Measurements from ENCODE around the gene SYNCRIP. TPM values are rescaled to one million over a fixed set of nuclear protein-coding genes. Genes with fewer than 3 reads are reported as not detected.

Gene SYNCRIP
- total and polyA plus RNA-seq, 2 of the 4 experiments (the other 2 are of a cell fraction) = 50.1 to 59.3 TPM

DNA sequence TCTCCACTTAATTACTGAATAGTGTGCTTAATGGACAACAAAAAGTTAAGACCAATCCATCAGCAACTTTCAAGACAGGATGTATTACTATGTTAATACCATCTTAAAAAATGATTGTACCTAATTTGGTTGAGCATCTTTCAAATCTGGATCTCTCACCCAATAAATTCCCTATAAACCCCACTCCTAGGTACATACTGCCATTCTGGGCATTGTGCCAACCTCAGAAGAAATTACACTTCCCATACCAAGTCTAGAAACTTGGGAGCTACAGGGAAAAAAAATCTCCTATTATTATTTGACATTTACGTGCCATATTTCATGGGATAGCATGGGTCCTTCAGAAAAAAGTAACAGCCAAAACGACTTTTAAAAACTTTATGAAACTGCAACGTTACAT is 5.1 kb downstream of the SYNCRIP start:
- H4K20me1 ChIP-seq (ENCODE audit: insufficient read depth, low read length) = peaks cover 89% of the 10 kb centered on the region
- no peak overlapping the region for H2BK120ac ChIP-seq (ENCODE audit: low read depth, low read length)
- H2AK9ac ChIP-seq (replicated peaks; ENCODE audit: low read depth, low read length, poor library complexity) = no peak overlapping the region
- H3K36me3 ChIP-seq (ENCODE audit: control insufficient read depth, insufficient read depth, low read length) = peaks cover 39% of the 10 kb centered on the region
- ATAC-seq (ENCODE audit: low read depth) (no peak), DNase-seq (no peak)
- H3K9ac ChIP-seq (ENCODE audit: low read depth, low read length) = no peak overlapping the region
- H2BK20ac ChIP-seq (ENCODE audit: low read depth, low read length) = no peak overlapping the region
- no peak overlapping the region for H3K27ac ChIP-seq (ENCODE audit: insufficient read depth, low read length)
- peaks cover 0 to 35% of the 10 kb centered on the region in 2 experiments; a peak in 3 of 4 replicates for H3K79me1 ChIP-seq (ENCODE audit: low read depth in 1 of 2, low read length in 2 of 2)
- H3K27me3 ChIP-seq (ENCODE audit: control insufficient read depth, insufficient read depth, low read length) = no peaks in the 10 kb centered on the region
- ChIA-PET CTCF (interaction anchor here (0.9 kb wide), 1 partner anchor 41 kb away, joined by 3 read pairs; no protein-coding TSS in a partner anchor), POLR2A (ENCODE audit: unreplicated experiment) (no interaction called here)
- H3K18ac ChIP-seq (ENCODE audit: low read depth, low read length) = no peak overlapping the region
- H3K9me1 ChIP-seq (ENCODE audit: insufficient read depth, low read length) = peaks cover 11% of the 10 kb centered on the region
- H2BK5ac ChIP-seq (ENCODE audit: low read depth, low read length, poor library complexity, severe bottlenecking) = no peak overlapping the region
- no peak overlapping the region for H3K23ac ChIP-seq (ENCODE audit: low read depth, low read length)
- no peak overlapping the region for H4K91ac ChIP-seq (ENCODE audit: insufficient read depth, low read depth, low read length)
- no peak overlapping the region for H2AK5ac ChIP-seq (ENCODE audit: low read depth, low read length)
- no peak overlapping the region for H3K14ac ChIP-seq (replicated peaks; ENCODE audit: low read depth, low read length)
- dilution Hi-C loops (cut with HindIII; ENCODE audit: low sequenced_read_pairs, unreplicated experiment) = no loop called here
- H2AFZ ChIP-seq (replicated peaks; ENCODE audit: low read length, poor library complexity) = no peak overlapping the region
- intact Hi-C loops (cut with micrococcal nuclease) = no loop called here
- no peak overlapping the region for H3K4me3 ChIP-seq (ENCODE audit: insufficient read depth, low read depth, low read length)
- H3K4ac ChIP-seq (ENCODE audit: low read depth, low read length) = no peak overlapping the region
- no peak overlapping the region for H4K8ac ChIP-seq (ENCODE audit: low read depth in 2 of 2, low read length in 2 of 2)
- H3K4me2 ChIP-seq (ENCODE audit: low read depth, low read length) = no peak overlapping the region
- H3K9me3 ChIP-seq (ENCODE audit: control insufficient read depth, insufficient read depth, low read length) = no peaks in the 10 kb centered on the region
- H4K5ac ChIP-seq (ENCODE audit: low read depth, low read length) = no peak overlapping the region
- H3K56ac ChIP-seq (ENCODE audit: extremely low read depth, insufficient read depth, low read length) = no peak overlapping the region
- in situ Hi-C loops (cut with MboI; ENCODE audit: low sequenced_read_pairs) = no loop called here
- no peak overlapping the region for H2BK15ac ChIP-seq (ENCODE audit: low read depth, low read length)
- no peak for TF ChIP-seq CEBPB (IDR thresholded peaks at IDR 0.05; ENCODE audit: low read depth, low read length)
- TF ChIP-seq, protein P1, sequence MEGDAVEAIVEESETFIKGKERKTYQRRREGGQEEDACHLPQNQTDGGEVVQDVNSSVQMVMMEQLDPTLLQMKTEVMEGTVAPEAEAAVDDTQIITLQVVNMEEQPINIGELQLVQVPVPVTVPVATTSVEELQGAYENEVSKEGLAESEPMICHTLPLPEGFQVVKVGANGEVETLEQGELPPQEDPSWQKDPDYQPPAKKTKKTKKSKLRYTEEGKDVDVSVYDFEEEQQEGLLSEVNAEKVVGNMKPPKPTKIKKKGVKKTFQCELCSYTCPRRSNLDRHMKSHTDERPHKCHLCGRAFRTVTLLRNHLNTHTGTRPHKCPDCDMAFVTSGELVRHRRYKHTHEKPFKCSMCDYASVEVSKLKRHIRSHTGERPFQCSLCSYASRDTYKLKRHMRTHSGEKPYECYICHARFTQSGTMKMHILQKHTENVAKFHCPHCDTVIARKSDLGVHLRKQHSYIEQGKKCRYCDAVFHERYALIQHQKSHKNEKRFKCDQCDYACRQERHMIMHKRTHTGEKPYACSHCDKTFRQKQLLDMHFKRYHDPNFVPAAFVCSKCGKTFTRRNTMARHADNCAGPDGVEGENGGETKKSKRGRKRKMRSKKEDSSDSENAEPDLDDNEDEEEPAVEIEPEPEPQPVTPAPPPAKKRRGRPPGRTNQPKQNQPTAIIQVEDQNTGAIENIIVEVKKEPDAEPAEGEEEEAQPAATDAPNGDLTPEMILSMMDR (conservative IDR thresholded peaks at IDR 0.05; ENCODE audit: low read depth, low read length) = no peak
- no peak for TF ChIP-seq CHD1 (IDR thresholded peaks at IDR 0.05; ENCODE audit: low read depth, low read length)
- no peak for TF ChIP-seq MAZ (IDR thresholded peaks at IDR 0.05; ENCODE audit: borderline replicate concordance, low read depth, low read length)
- TF ChIP-seq, protein P2, sequence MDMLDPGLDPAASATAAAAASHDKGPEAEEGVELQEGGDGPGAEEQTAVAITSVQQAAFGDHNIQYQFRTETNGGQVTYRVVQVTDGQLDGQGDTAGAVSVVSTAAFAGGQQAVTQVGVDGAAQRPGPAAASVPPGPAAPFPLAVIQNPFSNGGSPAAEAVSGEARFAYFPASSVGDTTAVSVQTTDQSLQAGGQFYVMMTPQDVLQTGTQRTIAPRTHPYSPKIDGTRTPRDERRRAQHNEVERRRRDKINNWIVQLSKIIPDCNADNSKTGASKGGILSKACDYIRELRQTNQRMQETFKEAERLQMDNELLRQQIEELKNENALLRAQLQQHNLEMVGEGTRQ (IDR thresholded peaks at IDR 0.05; ENCODE audit: low read depth, low read length) = no peak
- TF ChIP-seq NFE2L2 (IDR thresholded peaks at IDR 0.05; ENCODE audit: low read depth, low read length) = no peak
- no peak for TF ChIP-seq RFX5 (IDR thresholded peaks at IDR 0.05; ENCODE audit: low read depth, low read length)
- no peak for TF ChIP-seq POLR2A (IDR thresholded peaks at IDR 0.05; ENCODE audit: low read depth, low read length)
- no peak for TF ChIP-seq RCOR1 (IDR thresholded peaks at IDR 0.05; ENCODE audit: insufficient replicate concordance, low read length)
- no peak for TF ChIP-seq FOS (IDR thresholded peaks at IDR 0.05; ENCODE audit: low read depth, low read length)
- BruUV-seq (replicated peaks) = no TSS peak
- WGBS, 2 experiments (ENCODE audit: extremely low coverage in 2 of 2, insufficient read length in 1 of 2) = 100% methylated on average over 1 of the region's 3 CpGs; no CpG with 5 or more reads in 1 of the 2 experiments
- H3K4me1 ChIP-seq (ENCODE audit: control insufficient read depth, insufficient read depth, low read length) = peaks cover 6% of the 10 kb centered on the region

All from IMR-90 (cell line).